ENCODE measurements around the gene NUP153.
"Not testable (repeated sequence)": the region's sequence is repeated elsewhere in the genome, so short reads cannot be mapped to it uniquely, and the experiment has no call there.

The NUP153 gene

GRCh38 chr6:17600527-17601385 lies 106.0 kb downstream of the NUP153 start:
- DNase-seq = peak; percentile 42

GRCh38 chr6:17599877-17600526 lies 106.7 kb downstream of the NUP153 start, which contains the start of gene FAM8A1:
Gene FAM8A1 (plus strand): TSS chr6:17600302. CDS start chr6:17600410, 108 bp downstream.
- peak; percentile 98 for DNase-seq

GRCh38 chr6:17596085-17596484 lies 110.6 kb downstream of the NUP153 start:
- no peak for DNase-seq

GRCh38 chr6:17593246-17593645 lies 113.5 kb downstream of the NUP153 start:
- DNase-seq = no peak

- DNase-seq = no peak
Observed at GRCh38 chr6:17591287-17591686, 115.4 kb downstream of the NUP153 start.

- no peak for DNase-seq
Observed at GRCh38 chr6:17589406-17590096, 117.2 kb downstream of the NUP153 start.

- DNase-seq = no peak
Observed at GRCh38 chr6:17588011-17588410, 118.7 kb downstream of the NUP153 start.

- not testable (repeated sequence) for DNase-seq
Observed at GRCh38 chr6:17586623-17587022, 120.1 kb downstream of the NUP153 start.

- DNase-seq = no peak
Observed at GRCh38 chr6:17585766-17586490, 120.8 kb downstream of the NUP153 start.

GRCh38 chr6:17584241-17584803 lies 122.4 kb downstream of the NUP153 start:
- DNase-seq = peak; percentile 79

GRCh38 chr6:17583811-17584210 lies 122.9 kb downstream of the NUP153 start:
- peak; percentile 28 for DNase-seq

GRCh38 chr6:17581282-17581681 lies 125.4 kb downstream of the NUP153 start:
- not testable (repeated sequence) for DNase-seq

- DNase-seq = peak; percentile 9
Observed at GRCh38 chr6:17580518-17581048, 126.1 kb downstream of the NUP153 start.

GRCh38 chr6:17577059-17577458 lies 129.7 kb downstream of the NUP153 start:
- DNase-seq = no peak

GRCh38 chr6:17574866-17575560 lies 131.7 kb downstream of the NUP153 start:
- DNase-seq = no peak

- DNase-seq = no peak
Observed at GRCh38 chr6:17565399-17565798, 141.3 kb downstream of the NUP153 start.

All from midbrain (tissue), 1 donor.